Measurements from ENCODE around the gene HOXD13. TPM values are rescaled to one million over a fixed set of nuclear protein-coding genes. Genes with fewer than 3 reads are reported as not detected.

Gene HOXD13
- total and polyA plus RNA-seq, 2 donors (not counting 1 experiment from before 2014, with no cell fraction given) = not detected

- Histone ChIP-seq H3K36me3 (ENCODE audit: control insufficient read depth, insufficient read depth, low read length) (no peaks in the 10 kb centered on the region), H3K27me3 (ENCODE audit: control insufficient read depth, insufficient read depth, low read length) (peaks cover 88% of the 10 kb centered on the region), H3K4me1 (ENCODE audit: control insufficient read depth, extremely low read depth, insufficient read depth, low read length) (no peaks in the 10 kb centered on the region), H3K9me3 (ENCODE audit: control insufficient read depth, insufficient read depth, low read depth, low read length) (no peaks in the 10 kb centered on the region), H3K79me2 (ENCODE audit: control insufficient read depth, insufficient read depth, low read length) (no peaks in the 10 kb centered on the region), H3K4me3 (replicated peaks in 1 of 4; ENCODE audit: control extremely low read depth in 1 of 4, insufficient read depth in 1 of 4, low read depth in 3 of 4, low read length in 4 of 4) (no peak overlapping the region), H3K27ac (ENCODE audit: insufficient read depth, low read length) (no peak overlapping the region), H2AFZ (ENCODE audit: low read length) (no peak overlapping the region), H4K20me1 (ENCODE audit: control insufficient read depth, extremely low read depth, insufficient read depth, low read length) (no peaks in the 10 kb centered on the region), H3K9ac (ENCODE audit: insufficient read depth, low read length) (no peak overlapping the region), H3K4me2 (ENCODE audit: extremely low read depth, insufficient read depth, low read length) (no peak overlapping the region)
- TF ChIP-seq EZH2 (IDR thresholded peaks at IDR 0.05; ENCODE audit: low read length, missing control alignments) (no peak), CTCF (conservative IDR thresholded peaks at IDR 0.05 in 1 of 2, IDR thresholded peaks at IDR 0.05 in 1 of 2; ENCODE audit: low read depth in 1 of 2, low read length in 2 of 2) (no peak)
- DNase-seq (ENCODE audit: low read depth in 2 of 2) = no peak
These were observed 9.9 kb downstream of the HOXD13 start for GRCh38 chr2:176102309-176102866.

GRCh38 chr2:176103194-176103593 lies 10.7 kb downstream of the HOXD13 start:
- no peak for DNase-seq (ENCODE audit: low read depth in 2 of 2)
- Histone ChIP-seq H3K4me2 (ENCODE audit: extremely low read depth, insufficient read depth, low read length) (no peak overlapping the region), H3K36me3 (ENCODE audit: control insufficient read depth, insufficient read depth, low read length) (no peaks in the 10 kb centered on the region), H3K79me2 (ENCODE audit: control insufficient read depth, insufficient read depth, low read length) (no peaks in the 10 kb centered on the region), H3K27me3 (ENCODE audit: control insufficient read depth, insufficient read depth, low read length) (peaks cover 82% of the 10 kb centered on the region), H4K20me1 (ENCODE audit: control insufficient read depth, extremely low read depth, insufficient read depth, low read length) (no peaks in the 10 kb centered on the region), H3K27ac (ENCODE audit: insufficient read depth, low read length) (no peak overlapping the region), H3K4me3 (replicated peaks in 1 of 4; ENCODE audit: control extremely low read depth in 1 of 4, insufficient read depth in 1 of 4, low read depth in 3 of 4, low read length in 4 of 4) (no peak overlapping the region), H3K4me1 (ENCODE audit: control insufficient read depth, extremely low read depth, insufficient read depth, low read length) (no peaks in the 10 kb centered on the region), H3K9ac (ENCODE audit: insufficient read depth, low read length) (no peak overlapping the region), H2AFZ (ENCODE audit: low read length) (no peak overlapping the region), H3K9me3 (ENCODE audit: control insufficient read depth, insufficient read depth, low read depth, low read length) (no peaks in the 10 kb centered on the region)
- TF ChIP-seq CTCF (conservative IDR thresholded peaks at IDR 0.05 in 1 of 2, IDR thresholded peaks at IDR 0.05 in 1 of 2; ENCODE audit: low read depth in 1 of 2, low read length in 2 of 2) (no peak), EZH2 (IDR thresholded peaks at IDR 0.05; ENCODE audit: low read length, missing control alignments) (no peak)

- H3K9ac ChIP-seq (ENCODE audit: insufficient read depth, low read length) = no peak overlapping the region
- no peak overlapping the region for H3K4me2 ChIP-seq (ENCODE audit: extremely low read depth, insufficient read depth, low read length)
- H3K4me1 ChIP-seq (ENCODE audit: control insufficient read depth, extremely low read depth, insufficient read depth, low read length) = no peaks in the 10 kb centered on the region
- H3K9me3 ChIP-seq (ENCODE audit: control insufficient read depth, insufficient read depth, low read depth, low read length) = no peaks in the 10 kb centered on the region
- H3K4me3 ChIP-seq (replicated peaks in 1 of 4; ENCODE audit: control extremely low read depth in 1 of 4, insufficient read depth in 1 of 4, low read depth in 3 of 4, low read length in 4 of 4) = no peak overlapping the region
- no peaks in the 10 kb centered on the region for H4K20me1 ChIP-seq (ENCODE audit: control insufficient read depth, extremely low read depth, insufficient read depth, low read length)
- DNase-seq (ENCODE audit: low read depth in 2 of 2) = no peak
- TF ChIP-seq CTCF (conservative IDR thresholded peaks at IDR 0.05 in 1 of 2, IDR thresholded peaks at IDR 0.05 in 1 of 2; ENCODE audit: low read depth in 1 of 2, low read length in 2 of 2) = no peak
- TF ChIP-seq EZH2 (IDR thresholded peaks at IDR 0.05; ENCODE audit: low read length, missing control alignments) = no peak
- H2AFZ ChIP-seq (ENCODE audit: low read length) = no peak overlapping the region
- H3K79me2 ChIP-seq (ENCODE audit: control insufficient read depth, insufficient read depth, low read length) = no peaks in the 10 kb centered on the region
- H3K27me3 ChIP-seq (ENCODE audit: control insufficient read depth, insufficient read depth, low read length) = peaks cover 79% of the 10 kb centered on the region
- no peak overlapping the region for H3K27ac ChIP-seq (ENCODE audit: insufficient read depth, low read length)
- H3K36me3 ChIP-seq (ENCODE audit: control insufficient read depth, insufficient read depth, low read length) = no peaks in the 10 kb centered on the region
These were observed 11.3 kb downstream of the HOXD13 start for GRCh38 chr2:176103742-176104315.

Measured in fibroblast of lung (primary cell).